ENCODE results near the gene RPP25L. TPM values are rescaled to one million over a fixed set of nuclear protein-coding genes. Genes with fewer than 3 reads are reported as not detected.

Gene RPP25L
- polyA plus RNA-seq, 1 donor from 2014 or later: 31.4 TPM

GRCh38 chr9:34625186-34625486 is 13.2 kb upstream of the RPP25L start:
- Histone ChIP-seq H3K79me2 (replicated peaks; ENCODE audit: insufficient read depth, low read length) (peaks cover 1% of the 10 kb centered on the region), H3K4me2 (ENCODE audit: low read length) (no peak overlapping the region), H3K9ac (ENCODE audit: low read length) (no peak overlapping the region), H3K9me3 (ENCODE audit: low read length) (no peaks in the 10 kb centered on the region), H3K27ac (ENCODE audit: low read length) (no peak overlapping the region), H3K27me3 (ENCODE audit: insufficient read depth, low read depth, low read length) (peaks cover 24% of the 10 kb centered on the region), H3F3A (ENCODE audit: insufficient read depth, low read length, poor library complexity, severe bottlenecking) (no peaks in the 10 kb centered on the region), H3K4me3 (ENCODE audit: low read length) (no peak overlapping the region), H2AFZ (ENCODE audit: low read depth, low read length) (no peak overlapping the region), H3K9me2 (ENCODE audit: insufficient read depth, low read length) (no peaks in the 10 kb centered on the region), H4K20me1 (ENCODE audit: insufficient read depth) (no peaks in the 10 kb centered on the region), H3K36me3 (ENCODE audit: insufficient read depth, low read length) (no peaks in the 10 kb centered on the region)
- TF ChIP-seq EZH2 (IDR thresholded peaks at IDR 0.05; ENCODE audit: borderline replicate concordance, insufficient read depth, low read length, poor library complexity, severe bottlenecking) (no peak), SMC3 (conservative IDR thresholded peaks at IDR 0.05; ENCODE audit: poor library complexity) (no peak), TAF1 (IDR thresholded peaks at IDR 0.05; ENCODE audit: low read depth) (no peak), EP300 (conservative IDR thresholded peaks at IDR 0.05; ENCODE audit: poor library complexity, severe bottlenecking) (no peak), MXI1 (conservative IDR thresholded peaks at IDR 0.05; ENCODE audit: poor library complexity, severe bottlenecking) (no peak), CTCF (IDR thresholded peaks at IDR 0.05; ENCODE audit: poor library complexity, severe bottlenecking) (no peak), RAD21 (conservative IDR thresholded peaks at IDR 0.05) (no peak), REST (IDR thresholded peaks at IDR 0.05; ENCODE audit: borderline replicate concordance) (no peak), POLR2AphosphoS5 (IDR thresholded peaks at IDR 0.05) (no peak)

DNA sequence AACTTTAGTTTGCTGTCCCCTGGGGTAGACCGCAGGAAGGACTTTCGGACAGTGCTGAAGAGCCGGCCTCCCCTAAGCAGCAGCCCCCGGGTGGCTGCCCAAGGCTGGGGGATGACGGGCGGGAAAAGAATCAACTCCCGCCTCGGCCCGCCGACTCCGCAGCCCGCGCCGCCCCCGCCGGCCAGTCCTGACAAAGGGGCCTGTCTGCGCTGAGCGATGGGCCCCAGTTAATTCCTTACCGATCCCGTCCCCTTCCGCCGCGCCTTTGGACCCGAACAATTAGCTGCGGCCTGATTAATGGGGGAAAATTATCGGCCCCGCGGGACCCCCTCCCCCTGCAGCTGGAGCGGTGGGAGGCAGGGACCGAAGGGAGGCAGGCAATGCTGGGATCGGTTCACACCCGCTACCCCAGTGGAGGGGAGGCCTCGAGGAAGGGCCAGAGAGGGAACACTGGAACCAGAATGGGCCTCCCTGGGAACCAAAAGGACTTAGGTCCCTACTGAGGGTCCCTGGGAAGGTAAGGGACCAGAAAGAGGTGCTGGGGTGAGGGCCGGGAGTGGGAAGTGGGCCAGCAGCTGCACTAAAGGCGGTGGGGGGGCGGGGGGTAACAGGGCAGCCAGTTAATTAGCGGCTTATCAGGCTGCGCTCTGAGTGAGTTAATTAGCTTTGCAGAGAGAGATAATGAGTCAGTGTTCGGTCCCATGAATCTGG is 12.7 kb upstream of the RPP25L start:
- no peaks in the 10 kb centered on the region for H3K36me3 ChIP-seq (ENCODE audit: insufficient read depth, low read length)
- no peaks in the 10 kb centered on the region for H4K20me1 ChIP-seq (ENCODE audit: insufficient read depth)
- H3F3A ChIP-seq (ENCODE audit: insufficient read depth, low read length, poor library complexity, severe bottlenecking): peaks cover 3% of the 10 kb centered on the region
- no peak overlapping the region for H3K4me3 ChIP-seq (ENCODE audit: low read length)
- peaks cover 21% of the 10 kb centered on the region for H3K27me3 ChIP-seq (ENCODE audit: insufficient read depth, low read depth, low read length)
- H3K27ac ChIP-seq (ENCODE audit: low read length): no peak overlapping the region
- peaks cover 6% of the 10 kb centered on the region for H3K79me2 ChIP-seq (replicated peaks; ENCODE audit: insufficient read depth, low read length)
- peak overlapping the region; percentile 33 for H3K9ac ChIP-seq (ENCODE audit: low read length)
- no peaks in the 10 kb centered on the region for H3K9me3 ChIP-seq (ENCODE audit: low read length)
- no peak overlapping the region for H3K4me2 ChIP-seq (ENCODE audit: low read length)
- TF ChIP-seq MXI1 (conservative IDR thresholded peaks at IDR 0.05; ENCODE audit: poor library complexity, severe bottlenecking): no peak
- no peak for TF ChIP-seq REST (IDR thresholded peaks at IDR 0.05; ENCODE audit: borderline replicate concordance)
- no peak for TF ChIP-seq SMC3 (conservative IDR thresholded peaks at IDR 0.05; ENCODE audit: poor library complexity)
- TF ChIP-seq EZH2 (IDR thresholded peaks at IDR 0.05; ENCODE audit: borderline replicate concordance, insufficient read depth, low read length, poor library complexity, severe bottlenecking): no peak
- TF ChIP-seq POLR2AphosphoS5 (IDR thresholded peaks at IDR 0.05): no peak
- TF ChIP-seq TAF1 (IDR thresholded peaks at IDR 0.05; ENCODE audit: low read depth): no peak
- TF ChIP-seq CTCF (IDR thresholded peaks at IDR 0.05; ENCODE audit: poor library complexity, severe bottlenecking): no peak
- TF ChIP-seq EP300 (conservative IDR thresholded peaks at IDR 0.05; ENCODE audit: poor library complexity, severe bottlenecking): no peak
- TF ChIP-seq RAD21 (conservative IDR thresholded peaks at IDR 0.05): no peak
- H2AFZ ChIP-seq (ENCODE audit: low read depth, low read length): no peak overlapping the region
- H3K9me2 ChIP-seq (ENCODE audit: insufficient read depth, low read length): no peaks in the 10 kb centered on the region
